ENCODE data around the gene SAXO1. TPM values are rescaled to one million over a fixed set of nuclear protein-coding genes. Genes with fewer than 3 reads are reported as not detected.

SAXO1 gene
- total and polyA plus RNA-seq, 12 donors: under 0.01 to 0.94 (median 0.23) TPM; not detected in 4

DNA sequence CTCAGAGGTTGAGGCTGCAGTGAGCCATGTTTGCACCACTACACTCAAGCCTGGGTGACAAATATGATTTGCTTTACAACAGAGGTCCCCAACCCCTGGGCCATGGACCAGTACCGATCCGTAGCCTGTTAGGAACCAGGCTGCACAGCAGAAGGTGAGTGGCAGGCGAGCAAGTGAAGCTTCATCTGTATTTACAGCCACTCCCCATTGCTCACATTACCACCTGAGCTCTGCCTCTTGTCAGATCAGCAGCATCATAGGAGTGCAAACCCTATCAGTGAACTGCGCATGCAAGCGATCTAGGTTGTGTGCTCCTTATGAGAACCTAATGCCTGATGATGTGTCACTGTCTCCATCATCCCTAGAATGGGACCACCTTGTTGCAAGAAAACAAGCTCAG lies 42.5 kb downstream of the SAXO1 start:
- H3K9me3 ChIP-seq (replicated peaks in 1 of 3): no peaks in the 10 kb centered on the region
- no peak overlapping the region for H3K4me3 ChIP-seq
- DNase-seq: no peak
- WGBS, 4 donors: 88 to 100% (median 97%) methylated on average over 3 to 5 of the region's 5 CpGs
- no peaks in the 10 kb centered on the region for H3K36me3 ChIP-seq (replicated peaks in 1 of 2)
- H3K27ac ChIP-seq: no peak overlapping the region
- intact Hi-C loops (cut with DNase I): no loop called here
- H3K4me1 ChIP-seq (replicated peaks in 1 of 2): peaks cover 0 to 6% of the 10 kb centered on the region in 2 donors
- no peaks in the 10 kb centered on the region for H3K27me3 ChIP-seq
- no peak for TF ChIP-seq CTCF (IDR thresholded peaks at IDR 0.05)
- TF ChIP-seq POLR2A (IDR thresholded peaks at IDR 0.05): no peak

DNA sequence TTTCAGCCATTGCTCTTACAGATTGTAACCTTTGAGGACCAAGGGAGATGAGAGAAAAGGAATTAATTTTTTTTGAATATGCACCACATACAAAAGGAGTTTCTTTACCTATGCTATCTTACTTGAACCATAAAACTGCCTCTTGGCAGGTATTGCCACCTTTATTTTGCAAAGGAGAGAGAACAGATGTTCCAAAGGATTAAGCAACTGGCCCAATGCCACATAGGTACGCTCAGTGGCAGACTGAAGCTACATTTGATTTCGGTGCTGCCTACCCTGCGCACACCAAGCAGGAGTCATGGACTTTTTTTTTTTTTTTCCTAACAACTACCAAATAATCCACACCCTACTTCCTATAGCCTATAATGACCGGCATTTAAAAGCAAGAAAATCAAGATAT lies 43.1 kb downstream of the SAXO1 start:
- Histone ChIP-seq H3K4me1 (replicated peaks in 1 of 2) (peaks cover 0 to 1% of the 10 kb centered on the region in 2 donors), H3K27ac (no peak overlapping the region), H3K36me3 (replicated peaks in 1 of 2) (no peaks in the 10 kb centered on the region), H3K27me3 (no peaks in the 10 kb centered on the region), H3K9me3 (replicated peaks in 1 of 3) (no peaks in the 10 kb centered on the region), H3K4me3 (no peak overlapping the region)
- intact Hi-C loops (cut with DNase I): no loop called here
- no peak for TF ChIP-seq POLR2A (IDR thresholded peaks at IDR 0.05)
- WGBS, 4 donors: 98 to 99% (median 98%) methylated on average over 4 of the region's 4 CpGs
- DNase-seq: no peak

DNA sequence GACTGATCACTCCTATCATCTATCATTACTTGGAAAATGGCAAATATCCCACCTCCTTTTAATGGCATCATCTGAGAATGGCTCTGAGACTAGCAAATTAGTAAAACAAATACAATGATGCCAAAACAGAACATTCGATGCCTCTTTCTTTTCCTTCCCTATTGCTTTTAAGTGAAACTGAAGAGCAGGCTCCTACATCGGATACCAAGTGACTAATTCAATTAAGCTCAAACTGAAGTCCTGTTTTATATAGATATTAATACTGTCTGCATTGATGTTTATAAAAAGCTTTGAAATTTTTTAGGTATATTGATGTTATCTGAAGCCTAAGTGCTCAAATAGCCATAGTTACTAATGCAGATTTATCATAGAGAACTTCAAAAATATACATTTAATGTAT lies 43.9 kb downstream of the SAXO1 start:
- H3K4me1 ChIP-seq (replicated peaks in 1 of 2): no peaks in the 10 kb centered on the region
- H3K4me3 ChIP-seq: no peak overlapping the region
- intact Hi-C loops (cut with DNase I): no loop called here
- WGBS, 4 donors: 85 to 94% (median 86%) methylated on average over 2 of the region's 2 CpGs
- H3K9me3 ChIP-seq (replicated peaks in 1 of 3): no peaks in the 10 kb centered on the region
- no peaks in the 10 kb centered on the region for H3K27me3 ChIP-seq
- no peak overlapping the region for H3K27ac ChIP-seq
- DNase-seq: no peak
- no peak for TF ChIP-seq CTCF (IDR thresholded peaks at IDR 0.05)
- no peak for TF ChIP-seq POLR2A (IDR thresholded peaks at IDR 0.05)
- no peaks in the 10 kb centered on the region for H3K36me3 ChIP-seq (replicated peaks in 1 of 2)

GRCh38 chr9:18988003-18988402 lies 45.0 kb downstream of the SAXO1 start:
- no peak for DNase-seq
- no peaks in the 10 kb centered on the region for H3K27me3 ChIP-seq
- intact Hi-C loops (cut with DNase I): no loop called here
- no peaks in the 10 kb centered on the region for H3K9me3 ChIP-seq (replicated peaks in 1 of 3)
- TF ChIP-seq CTCF (IDR thresholded peaks at IDR 0.05): no peak
- TF ChIP-seq POLR2A (IDR thresholded peaks at IDR 0.05): no peak
- no peak overlapping the region for H3K4me3 ChIP-seq
- no peak overlapping the region for H3K27ac ChIP-seq
- no peaks in the 10 kb centered on the region for H3K36me3 ChIP-seq (replicated peaks in 1 of 2)
- no peaks in the 10 kb centered on the region for H3K4me1 ChIP-seq (replicated peaks in 1 of 2)

DNA sequence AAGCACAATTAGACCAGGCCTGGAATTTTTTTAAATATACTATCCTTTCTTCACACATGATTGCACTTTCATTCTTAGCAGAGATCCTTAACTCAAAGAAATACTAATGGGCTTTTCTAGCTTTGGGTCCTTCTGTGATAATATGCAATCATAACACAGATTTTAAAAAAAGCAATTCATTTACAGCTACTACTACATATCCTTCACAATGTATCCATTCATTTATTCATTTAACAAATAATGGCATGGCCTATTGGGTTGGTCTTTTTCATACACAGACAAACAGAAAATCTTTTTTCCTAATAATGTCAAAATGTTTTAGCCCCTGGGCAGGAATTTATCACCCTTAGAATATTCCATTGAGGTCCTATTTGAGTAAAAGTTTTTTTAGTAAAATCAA lies 47.0 kb downstream of the SAXO1 start:
- Histone ChIP-seq H3K27ac (no peak overlapping the region), H3K9me3 (replicated peaks in 1 of 3) (no peaks in the 10 kb centered on the region), H3K4me1 (replicated peaks in 1 of 2) (no peaks in the 10 kb centered on the region), H3K27me3 (no peaks in the 10 kb centered on the region), H3K4me3 (no peak overlapping the region), H3K36me3 (replicated peaks in 1 of 2) (no peaks in the 10 kb centered on the region)
- no peak for DNase-seq
- no peak for TF ChIP-seq CTCF (IDR thresholded peaks at IDR 0.05)
- TF ChIP-seq POLR2A (IDR thresholded peaks at IDR 0.05): no peak
- intact Hi-C loops (cut with DNase I): no loop called here

All from adrenal gland (tissue), 12 donors.